SK-N-MC (cell line): ENCODE results near the gene MEI4.

ENCODE experiments used
- EZH2 ChIP-seq: fragments of 200-600 bp; sonication (generic); IDR thresholded peaks from one replicate; pipeline ENCODE4 v1.6.1; 2017; ENCODE audit warnings: antibody characterized with exemption
- FOXP2 ChIP-seq: optimal IDR thresholded peaks from 2 replicates; pipeline ENCODE3; 2011; ENCODE audit warnings: mild to moderate bottlenecking, moderate library complexity; ENCODE audit not compliant: insufficient read depth; ENCODE audit errors: extremely low read length, control extremely low read depth
- POLR2AphosphoS5 ChIP-seq: IDR thresholded peaks from 2 replicates; pipeline ENCODE4 v1.6.1; 2012; ENCODE audit warnings: mild to moderate bottlenecking, low read depth, low read length, borderline replicate concordance

DNA sequence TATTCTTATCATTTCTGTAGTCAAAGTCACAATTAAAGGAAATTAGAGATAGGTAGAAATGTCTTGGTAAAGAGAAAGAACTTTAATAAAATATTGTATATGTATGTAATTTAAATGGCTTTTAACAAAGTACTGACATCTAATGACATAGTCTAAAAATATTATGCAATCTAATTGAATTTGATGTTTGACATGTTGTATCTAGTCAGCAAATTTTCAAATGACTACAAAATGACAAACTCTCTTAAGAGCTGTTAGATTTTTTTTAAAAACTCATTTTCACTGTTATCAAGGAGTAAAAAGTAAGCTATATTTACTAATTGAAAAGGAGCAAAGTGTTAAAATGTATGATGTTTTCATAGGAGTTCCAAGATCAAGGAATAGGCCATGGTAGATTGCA, 176.9 kb downstream of the MEI4 start:
- TF ChIP-seq POLR2AphosphoS5 (no peak), EZH2 (no peak), FOXP2 (no peak)
